ENCODE results near the gene ATOSA.

ATOSA gene

DNA sequence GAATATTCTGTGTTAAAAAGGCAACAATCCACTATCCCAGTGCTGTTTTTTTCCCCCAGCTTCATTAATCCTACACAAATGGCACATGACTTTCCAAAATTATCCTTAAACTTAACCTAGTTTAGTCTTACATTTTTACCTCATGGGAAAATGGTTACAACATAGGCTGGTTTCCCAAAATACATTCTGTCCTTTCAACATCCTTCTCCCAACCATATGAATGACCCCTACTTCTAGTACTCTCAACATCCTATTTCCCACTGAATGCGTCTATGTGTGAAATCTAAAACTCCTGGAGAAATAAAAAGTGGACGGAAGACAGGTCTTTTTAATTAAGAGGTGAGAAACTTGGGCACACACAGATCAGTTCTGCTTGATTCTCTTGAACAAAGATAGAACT is 33.3 kb downstream of the ATOSA start:
- DNase-seq = no peak

DNA sequence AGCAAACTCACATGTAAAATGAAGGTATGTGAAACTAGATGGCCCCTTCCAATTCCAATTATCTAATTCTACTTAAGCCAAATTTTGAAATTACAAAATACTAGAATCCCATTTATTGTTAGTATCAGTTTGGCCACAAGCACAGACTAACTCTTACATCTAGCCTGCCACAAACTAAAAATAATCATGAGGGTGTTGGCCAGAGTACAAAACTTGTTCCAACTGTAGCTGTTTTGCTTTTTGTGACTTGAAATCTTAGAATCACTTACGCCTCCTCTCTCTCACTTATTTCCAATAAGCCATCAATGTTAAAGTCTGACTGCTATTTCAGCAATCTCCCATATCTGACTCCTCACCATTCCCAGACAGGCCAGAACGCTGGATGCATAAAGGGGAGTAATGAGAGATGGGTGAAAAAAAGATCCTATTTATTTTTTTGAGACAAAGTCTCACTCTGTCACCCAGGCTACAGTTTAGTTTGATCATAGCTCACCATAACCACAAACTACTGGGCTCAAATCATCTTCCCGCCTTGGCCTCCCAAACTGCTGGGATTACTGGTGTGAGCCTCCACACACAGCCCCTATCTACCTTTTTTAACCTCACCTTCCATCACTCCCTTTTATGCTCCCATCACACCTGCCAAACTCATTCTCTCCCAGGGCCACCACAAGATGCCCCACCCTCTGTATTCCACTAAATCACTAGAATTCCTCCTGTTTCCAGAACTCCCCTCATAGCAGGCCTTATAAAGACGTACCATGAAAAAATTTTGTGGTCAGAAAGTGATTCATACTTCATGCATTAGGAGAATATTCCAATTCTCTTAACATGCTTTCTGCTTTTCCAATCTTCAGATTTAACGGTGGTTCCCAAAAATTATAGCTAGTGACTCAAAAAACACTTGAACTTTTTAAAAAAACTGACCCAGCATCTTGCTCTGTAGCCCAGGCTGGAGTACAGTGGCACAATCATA is 36.5 kb downstream of the ATOSA start:
- DNase-seq = no peak

DNA sequence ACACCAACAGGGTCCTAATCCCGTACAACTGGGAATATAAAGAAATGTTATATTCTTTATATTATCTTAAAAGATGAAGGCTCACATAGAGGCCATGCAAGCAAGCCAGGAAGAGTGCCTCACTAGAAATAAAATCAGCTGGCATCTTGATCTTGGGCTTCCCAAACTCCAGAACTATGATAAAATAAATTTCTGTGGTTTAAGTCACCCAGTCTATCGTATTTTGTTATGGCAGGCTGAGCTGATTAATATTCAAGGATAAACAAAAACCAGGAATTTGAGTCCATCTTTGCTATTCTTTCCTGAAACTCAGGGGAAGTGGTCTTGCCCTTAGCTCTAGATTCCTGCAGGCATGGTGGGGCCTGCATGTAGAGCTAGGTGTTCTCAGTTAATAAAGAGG is 42.7 kb downstream of the ATOSA start:
- no peak for DNase-seq

DNA sequence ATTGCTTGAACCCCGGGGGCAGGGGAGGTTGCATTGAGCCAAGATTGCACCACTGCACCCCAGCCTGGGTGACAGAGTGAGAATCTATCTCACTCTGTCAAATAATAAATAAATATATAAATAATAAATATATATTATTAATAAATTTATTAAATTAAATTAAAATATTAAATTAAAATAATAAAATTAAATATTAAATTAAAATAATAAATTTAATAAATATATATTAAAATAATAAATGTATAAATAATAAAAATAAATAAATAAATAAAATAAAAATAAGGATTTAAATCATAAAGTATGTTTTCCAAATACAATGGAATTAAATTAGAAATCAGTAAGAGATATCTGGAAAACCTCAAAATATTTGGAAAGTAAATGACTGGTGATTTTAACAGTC is 43.3 kb downstream of the ATOSA start:
- no peak for DNase-seq
